Common myeloid progenitor, CD34-positive (primary cell): Measurements from ENCODE around the gene TEKT4.
"Not testable (repeated sequence)": the region's sequence is repeated elsewhere in the genome, so short reads cannot be mapped to it uniquely, and the experiment has no call there.

Experiments
- CTCF ChIA-PET: fragments of 350-600 bp; sonication (Branson Sonifier 250); formaldehyde crosslinking; loops from one replicate; lab custom pipeline; 2021; ENCODE audit warnings: antibody characterized with exemption; lab: Charles Lee
- POLR2A ChIA-PET: fragments of 350-600 bp; sonication (Branson Sonifier 250); formaldehyde crosslinking; loops from one replicate; lab custom pipeline; 2021; ENCODE audit warnings: antibody characterized with exemption; lab: Charles Lee
- DNase-seq, 3 donors: peaks; one replicate each; pipeline versions ENCODE4 v3.0.0 to v3.0.0-alpha.2; 2013
- H3K27ac ChIP-seq, 2 experiments: 1 replicate in 1 of 2; 2 replicates in 1 of 2; pipeline ENCODE4 v1.7.0; 2013; ENCODE audit warnings: inconsistent platforms in 2 of 2, low read length in 2 of 2, mild to moderate bottlenecking in 2 of 2, low read depth in 1 of 2, moderate library complexity in 1 of 2; ENCODE audit not compliant: severe bottlenecking in 2 of 2, insufficient read depth in 1 of 2, poor library complexity in 1 of 2
- H3K27me3 ChIP-seq, 5 experiments: replicated peaks in 2 of 5; 1 replicate in 3 of 5; 2 replicates in 2 of 5; pipeline versions ENCODE4 v1.6.1 to v1.7.0; 2013; ENCODE audit warnings: low read length in 4 of 5, mild to moderate bottlenecking in 2 of 5, moderate library complexity in 2 of 5, inconsistent platforms in 1 of 5; ENCODE audit not compliant: insufficient read depth in 5 of 5, control insufficient read depth in 4 of 5
- H3K36me3 ChIP-seq, 4 experiments: 1 replicate in 2 of 4; 2 replicates in 2 of 4; pipeline versions ENCODE4 v1.6.1 to v1.7.0; 2013; ENCODE audit warnings: low read length in 3 of 4, control low read depth in 1 of 4, mild to moderate bottlenecking in 1 of 4; ENCODE audit not compliant: control insufficient read depth in 4 of 4, insufficient read depth in 4 of 4
- H3K4me1 ChIP-seq, 4 experiments: 1 replicate in 3 of 4; 2 replicates in 1 of 4; pipeline versions ENCODE4 v1.6.1 to v1.7.1; 2013; ENCODE audit warnings: low read length in 3 of 4, mild to moderate bottlenecking in 3 of 4, control low read depth in 1 of 4, inconsistent platforms in 1 of 4, moderate library complexity in 1 of 4; ENCODE audit not compliant: control insufficient read depth in 4 of 4, insufficient read depth in 4 of 4; ENCODE audit errors: control extremely low read depth in 1 of 4
- H3K4me3 ChIP-seq, 7 experiments: 1 replicate in 4 of 7; 2 replicates in 3 of 7; pipeline versions ENCODE4 v1.5.1 to v1.7.0; 2013; ENCODE audit warnings: mild to moderate bottlenecking in 7 of 7, low read length in 6 of 7, moderate library complexity in 6 of 7, inconsistent platforms in 2 of 7, low read depth in 2 of 7, control low read depth in 1 of 7; ENCODE audit not compliant: insufficient read depth in 4 of 7, control insufficient read depth in 1 of 7; ENCODE audit errors: extremely low read depth in 1 of 7
- H3K9me3 ChIP-seq, 5 experiments: 1 replicate in 4 of 5; 2 replicates in 1 of 5; pipeline versions ENCODE4 v1.6.1 to v1.7.1; 2013; ENCODE audit warnings: low read length in 4 of 5, mild to moderate bottlenecking in 2 of 5, inconsistent platforms in 1 of 5, low read depth in 1 of 5, moderate library complexity in 1 of 5; ENCODE audit not compliant: control insufficient read depth in 4 of 5, insufficient read depth in 2 of 5; ENCODE audit errors: control extremely low read depth in 1 of 5
- WGBS: methylation state at CpG from one replicate; pipeline ENCODE4 v1.1.5; 2013; ENCODE audit not compliant: insufficient coverage; 5-methylcytosine and 5-hydroxymethylcytosine counted together

TEKT4 gene

GRCh38 chr2:94890234-94890633 is 19.0 kb downstream of the TEKT4 start:
- CTCF ChIA-PET: interaction anchor here (1.6 kb wide), 1 partner anchor 15 kb away, joined by 3 read pairs; no protein-coding TSS in a partner anchor
- WGBS: no CpG with 5 or more reads among the region's 4 CpGs

GRCh38 chr2:94895273-94895672 is 24.0 kb downstream of the TEKT4 start:
- CTCF ChIA-PET, H3K27me3 ChIP-seq, DNase-seq, H3K27ac ChIP-seq, H3K36me3 ChIP-seq, H3K9me3 ChIP-seq, POLR2A ChIA-PET, H3K4me1 ChIP-seq, H3K4me3 ChIP-seq: not testable (repeated sequence)
- 95% methylated on average over 5 of the region's 7 CpGs for WGBS

More at GRCh38 chr2:94890234-94890633, 19.0 kb downstream of the TEKT4 start:
- H3K27ac ChIP-seq: no peak overlapping the region
- DNase-seq: no peak
- H3K27me3 ChIP-seq: peaks cover 0 to 7% (median 0%) of the 10 kb centered on the region in 5 experiments
- H3K4me1 ChIP-seq: no peaks in the 10 kb centered on the region
- no peaks in the 10 kb centered on the region for H3K9me3 ChIP-seq
- POLR2A ChIA-PET: no interaction called here
- no peaks in the 10 kb centered on the region for H3K36me3 ChIP-seq
- no peak overlapping the region for H3K4me3 ChIP-seq

- H3K4me1 ChIP-seq, H3K4me3 ChIP-seq, H3K27ac ChIP-seq, DNase-seq, H3K9me3 ChIP-seq, CTCF ChIA-PET, H3K27me3 ChIP-seq, H3K36me3 ChIP-seq, POLR2A ChIA-PET: not testable (repeated sequence)
- WGBS: 93% methylated on average over 4 of the region's 4 CpGs
Observed at GRCh38 chr2:94906976-94907375, 35.7 kb downstream of the TEKT4 start.

GRCh38 chr2:94923196-94923595 is 52.0 kb downstream of the TEKT4 start:
- no peaks in the 10 kb centered on the region for H3K9me3 ChIP-seq
- POLR2A ChIA-PET: no interaction called here
- DNase-seq: no peak
- H3K4me3 ChIP-seq: no peak overlapping the region
- H3K27ac ChIP-seq: no peak overlapping the region
- CTCF ChIA-PET: no interaction called here
- H3K4me1 ChIP-seq: no peaks in the 10 kb centered on the region
- H3K36me3 ChIP-seq: no peaks in the 10 kb centered on the region
- WGBS: 93% methylated on average over 11 of the region's 11 CpGs
- H3K27me3 ChIP-seq: no peaks in the 10 kb centered on the region

GRCh38 chr2:94924999-94925398 is 53.8 kb downstream of the TEKT4 start:
- H3K9me3 ChIP-seq, DNase-seq, POLR2A ChIA-PET, H3K27ac ChIP-seq, H3K4me1 ChIP-seq, H3K36me3 ChIP-seq, H3K4me3 ChIP-seq, H3K27me3 ChIP-seq, CTCF ChIA-PET: not testable (repeated sequence)
- 24% methylated on average over 2 of the region's 2 CpGs for WGBS
